Adrenal gland (tissue), 12 donors: ENCODE results near the gene TICAM2. TPM values are rescaled to one million over a fixed set of nuclear protein-coding genes. Genes with fewer than 3 reads are reported as not detected.
A peak's percentile ranks its signal among the peaks of the same experiment; 100 is the strongest.

ENCODE experiments used
- DNase-seq, 7 donors: peaks; one replicate each; pipeline ENCODE4 v3.0.0-alpha.2; 2019 to 2020
- H3K27ac ChIP-seq, 5 donors: fragments of 200-600 bp; sonication (generic) in 4 of 5; 1 replicate in 3 of 5; 2 replicates in 2 of 5; pipeline versions ENCODE4 v1.5.1 to v1.8.0; 2016 to 2020; ENCODE audit warnings: mild to moderate bottlenecking in 1 of 5
- H3K27me3 ChIP-seq: fragments of 200-600 bp; 2 replicates; pipeline ENCODE4 v1.8.0; 2021
- H3K36me3 ChIP-seq, 2 donors: fragments of 200-600 bp; replicated peaks in 1 of 2; 1 replicate in 1 of 2; 2 replicates in 1 of 2; pipeline versions ENCODE4 v1.5.1 to v1.8.0; 2018 to 2022
- H3K4me1 ChIP-seq, 2 donors: fragments of 200-600 bp; replicated peaks in 1 of 2; 1 replicate in 1 of 2; 2 replicates in 1 of 2; pipeline versions ENCODE4 v1.5.1 to v1.8.0; 2018 to 2021
- H3K4me3 ChIP-seq, 4 donors: fragments of 200-600 bp; sonication (generic) in 3 of 4; one replicate each; pipeline ENCODE4 v1.5.1; 2016 to 2018
- H3K9me3 ChIP-seq, 3 donors: fragments of 200-600 bp; sonication (generic) in 1 of 3; replicated peaks in 1 of 3; 1 replicate in 2 of 3; 2 replicates in 1 of 3; pipeline versions ENCODE4 v1.5.1 to v1.8.0; 2016 to 2021
- POLR2A ChIP-seq, 2 donors: fragments of 450-650 bp; IDR thresholded peaks; one replicate each; pipeline ENCODE4 v1.6.1; 2017; ENCODE audit warnings: antibody characterized with exemption in 2 of 2, mild to moderate bottlenecking in 2 of 2, moderate library complexity in 1 of 2
- WGBS, 4 donors: extraction: QIAGEN DNeasy Blood & Tissue Kit in 2 of 4; methylation state at CpG; one replicate each; pipeline versions ENCODE4 v1.1.5 to v1.1.7; 2013 to 2017; 5-methylcytosine and 5-hydroxymethylcytosine counted together
- intact Hi-C, 2 donors: fragments of 100-400 bp; cut with DNase I; formaldehyde crosslinking; loops; one replicate each; pipeline versions ENCODE4 v1.14.1 to v1.15.0; 2022 to 2023
- polyA plus RNA-seq, 3 donors: library from polyadenylated mRNA; stranded (reverse); fragments of 200-250 nt in 2 of 3; fragments of 350-450 nt in 1 of 3; fragmentation: Illumina TruSeq in 1 of 3; extraction: RNeasy Lipid Tissue Mini Kit (QIAGEN cat#74804) in 1 of 3; gene quantifications; one replicate each; pipeline ENCODE4 v1.2.3, GENCODE V29; 2013 to 2014
- total RNA-seq, 9 donors: library from RNA; depleted of rRNA in 4 of 9; stranded (reverse); fragments of >200 nt in 4 of 9; fragments of 120-200 nt in 1 of 9; fragmentation: NEBNext Ultra II Directional in 1 of 9; extraction: Animal tissue kit (Norgen Biotek cat#: 25700) in 1 of 9; gene quantifications; one replicate each; pipeline versions ENCODE4 v1.1.0 to v1.2.4, GENCODE V29; 2013 to 2023
- TF ChIP-seq, protein P1 (sequence below), 6 experiments: fragments of 450-650 bp in 4 of 6; fragments of 200-600 bp in 2 of 6; sonication (generic) in 1 of 6; IDR thresholded peaks; 1 replicate in 5 of 6; 2 replicates in 1 of 6; pipeline versions ENCODE4 v1.5.1 to v1.8.0; 2016 to 2021; ENCODE audit warnings: antibody characterized with exemption in 6 of 6, mild to moderate bottlenecking in 2 of 6, moderate library complexity in 1 of 6
- donor health status: healthy with polysubstance abuse.
- donor health status: Bipolar disorder and iron deficiency.
- donor health status: DM: yes; HTN: yes; CAD: no.
- donor health status: DM: no; HTN: no; CAD: no.
- donor health status: DM: no; HTN: no; CAD: no.
- donor health status: DM: yes; HTN: yes; CAD: no.

The TICAM2 gene
- total and polyA plus RNA-seq, 12 donors, result 1.8 to 9.3 (median 3.5) TPM

DNA sequence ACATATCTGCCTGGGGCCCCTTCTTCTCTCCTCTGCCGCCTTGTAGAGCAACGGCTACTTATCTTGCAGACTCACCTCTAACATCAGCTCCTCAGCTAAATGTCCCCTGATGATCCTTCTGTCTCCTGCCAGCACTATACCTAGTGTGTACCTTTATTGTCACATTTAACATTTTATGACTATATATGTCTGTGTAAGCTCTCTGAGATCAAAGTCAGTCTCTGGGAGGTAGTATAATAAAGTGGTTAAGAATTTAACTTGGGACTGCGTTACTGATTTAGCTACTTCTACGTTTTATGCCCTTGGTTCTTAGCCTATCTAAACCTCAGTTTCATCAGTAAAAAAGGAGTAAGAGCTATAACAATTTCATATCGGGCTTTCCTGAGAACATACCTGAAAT is 21.4 kb upstream of the TICAM2 start:
- Histone ChIP-seq H3K9me3 (no peaks in the 10 kb centered on the region), H3K4me3 (peak overlapping the region in 1 of 4 donors; percentile 77), H3K27me3 (no peaks in the 10 kb centered on the region), H3K27ac (no peak overlapping the region), H3K4me1 (peaks cover 36 to 39% of the 10 kb centered on the region in 2 donors), H3K36me3 (peaks cover 0 to 20% of the 10 kb centered on the region in 2 donors)
- intact Hi-C loops, result no loop called here
- no peak for DNase-seq
- WGBS, 4 donors, result 53 to 65% (median 57%) methylated on average over 5 of the region's 5 CpGs
- no peak for TF ChIP-seq POLR2A (IDR thresholded peaks at IDR 0.05)
- TF ChIP-seq, protein P1, sequence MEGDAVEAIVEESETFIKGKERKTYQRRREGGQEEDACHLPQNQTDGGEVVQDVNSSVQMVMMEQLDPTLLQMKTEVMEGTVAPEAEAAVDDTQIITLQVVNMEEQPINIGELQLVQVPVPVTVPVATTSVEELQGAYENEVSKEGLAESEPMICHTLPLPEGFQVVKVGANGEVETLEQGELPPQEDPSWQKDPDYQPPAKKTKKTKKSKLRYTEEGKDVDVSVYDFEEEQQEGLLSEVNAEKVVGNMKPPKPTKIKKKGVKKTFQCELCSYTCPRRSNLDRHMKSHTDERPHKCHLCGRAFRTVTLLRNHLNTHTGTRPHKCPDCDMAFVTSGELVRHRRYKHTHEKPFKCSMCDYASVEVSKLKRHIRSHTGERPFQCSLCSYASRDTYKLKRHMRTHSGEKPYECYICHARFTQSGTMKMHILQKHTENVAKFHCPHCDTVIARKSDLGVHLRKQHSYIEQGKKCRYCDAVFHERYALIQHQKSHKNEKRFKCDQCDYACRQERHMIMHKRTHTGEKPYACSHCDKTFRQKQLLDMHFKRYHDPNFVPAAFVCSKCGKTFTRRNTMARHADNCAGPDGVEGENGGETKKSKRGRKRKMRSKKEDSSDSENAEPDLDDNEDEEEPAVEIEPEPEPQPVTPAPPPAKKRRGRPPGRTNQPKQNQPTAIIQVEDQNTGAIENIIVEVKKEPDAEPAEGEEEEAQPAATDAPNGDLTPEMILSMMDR (IDR thresholded peaks at IDR 0.05), result no peak

DNA sequence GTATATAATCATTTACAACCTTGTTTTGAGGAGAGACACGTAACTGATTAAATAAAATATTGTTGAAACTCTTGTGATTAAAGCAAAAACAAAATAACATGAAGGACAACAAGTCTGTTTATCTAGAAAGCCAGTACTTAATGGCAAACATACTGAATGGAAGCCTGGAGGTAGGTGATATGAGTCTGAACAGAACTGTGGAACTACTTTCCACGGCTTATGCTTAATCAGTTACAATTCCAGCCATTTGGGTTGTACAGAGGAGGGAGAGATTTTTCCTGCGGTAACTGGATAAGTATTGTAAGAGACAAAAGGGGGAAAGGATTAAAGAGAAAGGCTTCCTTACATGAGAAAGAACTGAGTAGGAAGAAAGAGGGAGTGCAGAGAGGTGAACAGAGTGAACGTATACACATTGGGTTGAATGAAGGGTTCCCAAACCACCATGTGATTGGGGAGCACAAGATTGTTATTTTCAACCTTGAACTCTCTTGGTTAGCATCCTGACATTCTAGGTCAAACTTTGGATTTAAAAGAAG is 19.2 kb upstream of the TICAM2 start:
- TF ChIP-seq, protein P1 (IDR thresholded peaks at IDR 0.05), result no peak
- TF ChIP-seq POLR2A (IDR thresholded peaks at IDR 0.05), result no peak
- no peaks in the 10 kb centered on the region for H3K27me3 ChIP-seq
- peaks cover 0 to 26% of the 10 kb centered on the region in 2 donors for H3K36me3 ChIP-seq
- H3K9me3 ChIP-seq, result no peaks in the 10 kb centered on the region
- no peak overlapping the region for H3K4me3 ChIP-seq
- peaks cover 40 to 50% of the 10 kb centered on the region in 2 donors for H3K4me1 ChIP-seq
- intact Hi-C loops, result no loop called here
- no peak for DNase-seq
- peak overlapping the region in 1 of 5 donors; percentile 11 for H3K27ac ChIP-seq
- WGBS, 4 donors, result 70 to 76% (median 74%) methylated on average over 4 of the region's 4 CpGs

DNA sequence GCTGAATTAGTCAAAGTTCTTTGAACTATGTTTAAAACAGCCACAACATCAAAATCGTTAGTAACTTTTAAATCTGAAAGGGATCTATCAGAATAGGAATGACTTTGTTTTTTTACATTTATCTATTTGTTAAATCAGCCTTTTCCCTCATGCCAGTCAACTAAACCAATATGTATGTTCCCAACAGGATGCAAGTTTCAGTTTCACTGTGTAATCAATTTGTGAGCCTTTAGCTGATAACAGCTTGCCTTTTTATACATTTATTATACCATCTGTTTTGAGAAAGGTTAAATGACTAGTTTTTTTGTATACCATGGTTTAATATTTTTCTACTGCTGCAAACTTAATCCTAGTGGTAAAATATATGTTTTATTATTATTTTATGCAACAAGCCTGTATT is 14.6 kb upstream of the TICAM2 start:
- no peaks in the 10 kb centered on the region for H3K27me3 ChIP-seq
- intact Hi-C loops, result no loop called here
- TF ChIP-seq, protein P1 (IDR thresholded peaks at IDR 0.05), result no peak
- TF ChIP-seq POLR2A (IDR thresholded peaks at IDR 0.05), result no peak
- H3K4me3 ChIP-seq, result no peak overlapping the region
- peaks cover 0 to 43% of the 10 kb centered on the region in 2 donors for H3K36me3 ChIP-seq
- 59 to 75% (median 64%) methylated on average over 1 of the region's 1 CpG for WGBS, 4 donors
- H3K27ac ChIP-seq, result peak overlapping the region in 1 of 5 donors; percentile 14
- no peaks in the 10 kb centered on the region for H3K9me3 ChIP-seq
- H3K4me1 ChIP-seq, result peaks cover 16 to 20% of the 10 kb centered on the region in 2 donors
- no peak for DNase-seq

DNA sequence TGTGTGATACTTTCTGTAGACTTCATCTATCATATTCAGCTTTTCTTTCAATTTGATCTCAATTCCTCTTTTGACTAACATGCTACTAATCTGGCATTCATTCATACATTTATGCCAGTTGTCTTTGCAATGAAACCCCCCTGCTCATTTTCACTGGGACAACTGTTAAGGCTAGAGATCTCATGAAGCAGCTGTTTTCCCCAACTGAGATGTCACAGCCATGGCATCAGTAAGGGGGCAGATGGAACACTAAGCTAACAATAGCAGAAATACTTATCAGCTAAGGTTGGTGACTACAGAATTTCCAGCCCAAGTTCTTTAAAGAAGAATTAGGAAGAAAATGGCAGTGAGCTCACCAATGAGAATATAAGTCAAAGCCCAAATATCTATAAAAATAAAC is 14.2 kb upstream of the TICAM2 start:
- intact Hi-C loops, result no loop called here
- Histone ChIP-seq H3K27me3 (no peaks in the 10 kb centered on the region), H3K27ac (peak overlapping the region in 2 of 5 donors; percentile 13 to 14), H3K4me1 (peaks cover 12 to 16% of the 10 kb centered on the region in 2 donors), H3K36me3 (peaks cover 0 to 43% of the 10 kb centered on the region in 2 donors), H3K4me3 (no peak overlapping the region), H3K9me3 (no peaks in the 10 kb centered on the region)
- TF ChIP-seq, protein P1 (IDR thresholded peaks at IDR 0.05), result no peak
- no peak for TF ChIP-seq POLR2A (IDR thresholded peaks at IDR 0.05)
- DNase-seq, result no peak
